IMR-90 (cell line): ENCODE results near the gene COMP. TPM values are rescaled to one million over a fixed set of nuclear protein-coding genes. Genes with fewer than 3 reads are reported as not detected.

Source experiments
- ATAC-seq: fragments of 200-7000 bp; cut with Tn5 transposase; 2 replicates; pipeline ENCODE4 v1.9.1; 2020; ENCODE audit warnings: low read depth, mild to moderate bottlenecking, moderate library complexity
- BruUV-seq: library from RNA; stranded (reverse); fragments of 400-500 nt; replicated peaks from 2 replicates; lab custom pipeline; 2021; lab: Mats Ljungman, UMichigan
- CTCF ChIA-PET: fragments of 300-600 bp; formaldehyde crosslinking; extraction: SDS; loops from one replicate; lab custom pipeline; 2021; ENCODE audit warnings: antibody characterized with exemption; lab: Yijun Ruan, JAX
- POLR2A ChIA-PET: fragments of 300-600 bp; sonication (Branson Sonifier 250); formaldehyde crosslinking; loops from one replicate; lab custom pipeline; 2022; ENCODE audit warnings: antibody characterized with exemption; ENCODE audit not compliant: unreplicated experiment; lab: Charles Lee
- DNase-seq: peaks from one replicate; pipeline ENCODE4 v3.0.0; 2013
- H2AFZ ChIP-seq: replicated peaks from 2 replicates; pipeline ENCODE3; 2013; ENCODE audit warnings: low read length, mild to moderate bottlenecking; ENCODE audit not compliant: poor library complexity
- H2AK5ac ChIP-seq: 2 replicates; pipeline ENCODE4 v1.6.1; 2013; ENCODE audit warnings: low read depth, low read length, inconsistent platforms
- H2AK9ac ChIP-seq: replicated peaks from 2 replicates; pipeline ENCODE3; 2013; ENCODE audit warnings: mild to moderate bottlenecking, low read depth, low read length, moderate library complexity; ENCODE audit not compliant: poor library complexity
- H2BK120ac ChIP-seq: 2 replicates; pipeline ENCODE4 v1.6.1; 2013; ENCODE audit warnings: low read depth, low read length, inconsistent platforms
- H2BK15ac ChIP-seq: 3 replicates; pipeline ENCODE4 v1.6.1; 2013; ENCODE audit warnings: low read depth, low read length, inconsistent platforms
- H2BK20ac ChIP-seq: 2 replicates; pipeline ENCODE4 v1.6.1; 2013; ENCODE audit warnings: low read depth, mild to moderate bottlenecking, inconsistent platforms, low read length, moderate library complexity
- H2BK5ac ChIP-seq: 2 replicates; pipeline ENCODE4 v1.6.1; 2013; ENCODE audit warnings: mild to moderate bottlenecking, low read depth, low read length, inconsistent platforms; ENCODE audit not compliant: poor library complexity, severe bottlenecking
- H3K14ac ChIP-seq: replicated peaks from 2 replicates; pipeline ENCODE4 v1.6.1; 2013; ENCODE audit warnings: low read depth, low read length, inconsistent platforms
- H3K18ac ChIP-seq: 2 replicates; pipeline ENCODE4 v1.6.1; 2013; ENCODE audit warnings: low read depth, low read length, control low read depth
- H3K23ac ChIP-seq: 2 replicates; pipeline ENCODE4 v1.6.1; 2013; ENCODE audit warnings: low read depth, low read length, inconsistent platforms
- H3K27ac ChIP-seq: 2 replicates; pipeline ENCODE4 v1.5.1; 2013; ENCODE audit warnings: mild to moderate bottlenecking, control low read depth, low read length; ENCODE audit not compliant: insufficient read depth
- H3K27me3 ChIP-seq: 2 replicates; pipeline ENCODE4 v1.6.1; 2013; ENCODE audit warnings: low read length; ENCODE audit not compliant: control insufficient read depth, insufficient read depth
- H3K36me3 ChIP-seq: 2 replicates; pipeline ENCODE4 v1.6.1; 2013; ENCODE audit warnings: low read length, mixed read lengths; ENCODE audit not compliant: control insufficient read depth, insufficient read depth
- H3K4ac ChIP-seq: 2 replicates; pipeline ENCODE4 v1.6.1; 2013; ENCODE audit warnings: low read depth, low read length, inconsistent platforms
- H3K4me1 ChIP-seq: 2 replicates; pipeline ENCODE4 v1.6.1; 2013; ENCODE audit warnings: low read length, mixed read lengths; ENCODE audit not compliant: control insufficient read depth, insufficient read depth
- H3K4me2 ChIP-seq: 2 replicates; pipeline ENCODE4 v1.6.1; 2013; ENCODE audit warnings: low read depth, mild to moderate bottlenecking, control low read depth, low read length, moderate library complexity
- H3K4me3 ChIP-seq: 2 replicates; pipeline ENCODE4 v1.5.1; 2013; ENCODE audit warnings: low read depth, mild to moderate bottlenecking, control low read depth, low read length, moderate library complexity; ENCODE audit not compliant: insufficient read depth
- H3K56ac ChIP-seq: 2 replicates; pipeline ENCODE4 v1.6.1; 2013; ENCODE audit warnings: low read length, inconsistent platforms; ENCODE audit not compliant: insufficient read depth; ENCODE audit errors: extremely low read depth
- H3K79me1 ChIP-seq, 2 experiments: 2 replicates each; pipeline ENCODE4 v1.6.1; 2013; ENCODE audit warnings: low read length in 2 of 2, inconsistent platforms in 1 of 2, low read depth in 1 of 2
- H3K9ac ChIP-seq: 2 replicates; pipeline ENCODE4 v1.6.1; 2013; ENCODE audit warnings: low read depth, low read length, control low read depth
- H3K9me1 ChIP-seq: 2 replicates; pipeline ENCODE4 v1.6.1; 2013; ENCODE audit warnings: low read length, inconsistent platforms; ENCODE audit not compliant: insufficient read depth
- H3K9me3 ChIP-seq: 2 replicates; pipeline ENCODE4 v1.6.1; 2013; ENCODE audit warnings: low read length; ENCODE audit not compliant: control insufficient read depth, insufficient read depth
- H4K20me1 ChIP-seq: 2 replicates; pipeline ENCODE4 v1.6.1; 2013; ENCODE audit warnings: low read length, inconsistent platforms; ENCODE audit not compliant: insufficient read depth
- H4K5ac ChIP-seq: 2 replicates; pipeline ENCODE4 v1.6.1; 2013; ENCODE audit warnings: mild to moderate bottlenecking, low read depth, low read length, control low read depth
- H4K8ac ChIP-seq, 2 experiments: 2 replicates each; pipeline ENCODE4 v1.6.1; 2013; ENCODE audit warnings: low read depth in 2 of 2, low read length in 2 of 2, control low read depth in 1 of 2, inconsistent platforms in 1 of 2
- H4K91ac ChIP-seq: 2 replicates; pipeline ENCODE4 v1.6.1; 2013; ENCODE audit warnings: low read depth, low read length, inconsistent platforms; ENCODE audit not compliant: insufficient read depth
- BHLHE40 ChIP-seq: fragments of 150-350 bp; IDR thresholded peaks from 2 replicates; pipeline ENCODE4 v1.6.1; 2016; ENCODE audit warnings: mild to moderate bottlenecking, low read depth, low read length
- CHD1 ChIP-seq: IDR thresholded peaks from 2 replicates; pipeline ENCODE4 v1.6.1; 2012; ENCODE audit warnings: low read depth, low read length, improper control_type of control experiment
- FOS ChIP-seq: fragments of 150-350 bp; IDR thresholded peaks from 2 replicates; pipeline ENCODE4 v1.6.1; 2016; ENCODE audit warnings: low read depth, low read length
- MAFK ChIP-seq: IDR thresholded peaks from 2 replicates; pipeline ENCODE4 v1.6.1; 2012; ENCODE audit warnings: low read depth, low read length, improper control_type of control experiment
- MAZ ChIP-seq: IDR thresholded peaks from 2 replicates; pipeline ENCODE4 v1.6.1; 2012; ENCODE audit warnings: low read depth, mild to moderate bottlenecking, low read length, improper control_type of control experiment, moderate library complexity, borderline replicate concordance
- MXI1 ChIP-seq: IDR thresholded peaks from 2 replicates; pipeline ENCODE4 v1.6.1; 2012; ENCODE audit warnings: low read depth, mild to moderate bottlenecking, low read length, moderate library complexity, borderline replicate concordance
- NFE2L2 ChIP-seq: fragments of 150-350 bp; IDR thresholded peaks from 2 replicates; pipeline ENCODE4 v1.6.1; 2016; ENCODE audit warnings: low read depth, mild to moderate bottlenecking, low read length
- POLR2A ChIP-seq: IDR thresholded peaks from 2 replicates; pipeline ENCODE4 v1.6.1; 2012; ENCODE audit warnings: mild to moderate bottlenecking, low read depth, low read length
- RAD21 ChIP-seq: IDR thresholded peaks from 2 replicates; pipeline ENCODE4 v1.6.1; 2012; ENCODE audit warnings: low read length, improper control_type of control experiment
- RFX5 ChIP-seq: IDR thresholded peaks from 2 replicates; pipeline ENCODE4 v1.8.0; 2012; ENCODE audit warnings: low read depth, mild to moderate bottlenecking, low read length, moderate library complexity
- SMC3 ChIP-seq: fragments of 150-350 bp; IDR thresholded peaks from 2 replicates; pipeline ENCODE4 v1.6.1; 2016; ENCODE audit warnings: low read depth, mild to moderate bottlenecking, antibody characterized with exemption, low read length, moderate library complexity
- WGBS, 2 experiments: methylation state at CpG; one replicate each; pipeline versions ENCODE4 v1.1.5 to v1.1.7; 2013; ENCODE audit warnings: missing lambda C conversion rate in 2 of 2; ENCODE audit not compliant: insufficient read length in 1 of 2; ENCODE audit errors: extremely low coverage in 2 of 2; 5-methylcytosine and 5-hydroxymethylcytosine counted together
- dilution Hi-C: fragments of 300-500 bp; cut with HindIII; formaldehyde crosslinking; loops from one replicate; pipeline ENCODE4 v1.14.3; 2018; ENCODE audit warnings: low sequenced_read_pairs; ENCODE audit not compliant: unreplicated experiment
- in situ Hi-C: fragments of 300-500 bp; cut with MboI; formaldehyde crosslinking; loops from 3 replicates; pipeline ENCODE4 v1.14.3; 2019; ENCODE audit warnings: low sequenced_read_pairs, inconsistent platforms, mixed read lengths
- intact Hi-C: fragments of 100-400 bp; cut with micrococcal nuclease; formaldehyde crosslinking; loops from 2 replicates; pipeline ENCODE4 v1.10.0; 2022
- polyA plus RNA-seq, 3 experiments: library from polyadenylated mRNA; depleted of rRNA; stranded (reverse); fragments of >200 nt; gene quantifications; 2 replicates each; pipeline ENCODE4 v1.2.3, GENCODE V29; 2012; ENCODE audit warnings: low replicate concordance in 1 of 3
- total RNA-seq: library from RNA; depleted of rRNA; stranded (reverse); fragments of >200 nt; gene quantifications from 2 replicates; pipeline ENCODE4 v1.2.3, GENCODE V29; 2012
- TF ChIP-seq, protein P1 (sequence below): fragments of 150-350 bp; IDR thresholded peaks from 2 replicates; pipeline ENCODE4 v1.6.1; 2017; ENCODE audit warnings: mild to moderate bottlenecking, antibody characterized with exemption, low read length, low read depth
- TF ChIP-seq, protein P2 (sequence below): fragments of 150-350 bp; IDR thresholded peaks from 2 replicates; pipeline ENCODE4 v1.6.1; 2016; ENCODE audit warnings: low read depth, mild to moderate bottlenecking, low read length, moderate library complexity, borderline replicate concordance
- TF ChIP-seq, protein P3 (sequence below): conservative IDR thresholded peaks from 2 replicates; pipeline ENCODE4 v1.5.1; 2012; ENCODE audit warnings: mild to moderate bottlenecking, low read depth, low read length, improper control_type of control experiment

Gene COMP
- total and polyA plus RNA-seq, 2 of the 4 experiments (the other 2 are of a cell fraction): under 0.01 to 0.43 TPM

DNA sequence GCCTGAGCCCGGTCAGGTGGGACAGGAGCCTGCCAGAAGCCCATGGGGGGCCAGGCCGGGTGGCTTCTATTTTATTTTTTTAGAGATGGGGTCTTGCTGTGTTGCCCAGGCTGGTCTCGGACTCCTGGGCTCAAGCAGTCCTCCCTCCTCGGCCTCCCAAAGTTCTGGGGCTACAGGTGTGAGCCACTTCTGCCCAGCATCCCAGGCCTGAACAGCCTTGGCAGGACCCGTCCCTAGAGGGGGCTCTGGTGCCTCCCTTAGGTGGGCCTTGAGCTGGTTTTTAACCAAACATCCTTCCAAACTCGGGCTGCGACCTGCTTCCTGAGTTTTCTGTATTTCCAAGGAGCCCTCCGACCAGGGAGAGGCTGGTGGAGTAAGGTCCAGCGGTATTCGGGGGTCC is 10.5 kb downstream of the COMP start:
- Histone ChIP-seq H3K79me1 (no peaks in the 10 kb centered on the region), H2BK15ac (no peak overlapping the region), H3K27me3 (peaks cover 3% of the 10 kb centered on the region; the same call in 1 of the 2 replicates), H3K23ac (no peak overlapping the region), H2BK20ac (no peak overlapping the region), H3K56ac (no peak overlapping the region), H4K8ac (no peak overlapping the region), H3K9ac (no peak overlapping the region), H3K4me2 (no peak overlapping the region), H3K4me1 (peaks cover 13% of the 10 kb centered on the region), H4K5ac (no peak overlapping the region), H2AK9ac (no peak overlapping the region), H3K4ac (no peak overlapping the region), H3K9me3 (no peaks in the 10 kb centered on the region), H3K36me3 (no peaks in the 10 kb centered on the region), H4K20me1 (peaks cover 5% of the 10 kb centered on the region; the same call in 1 of the 2 replicates), H3K27ac (no peak overlapping the region), H2AFZ (no peak overlapping the region), H4K91ac (no peak overlapping the region), H2BK5ac (no peak overlapping the region), H3K18ac (no peak overlapping the region), H2AK5ac (no peak overlapping the region), H3K14ac (no peak overlapping the region), H3K4me3 (no peak overlapping the region), H2BK120ac (no peak overlapping the region), H3K9me1 (peaks cover 5% of the 10 kb centered on the region; the same call in 1 of the 2 replicates)
- DNase-seq: no peak
- TF ChIP-seq RAD21: no peak
- no peak for TF ChIP-seq SMC3
- TF ChIP-seq CHD1: no peak
- TF ChIP-seq, protein P1, sequence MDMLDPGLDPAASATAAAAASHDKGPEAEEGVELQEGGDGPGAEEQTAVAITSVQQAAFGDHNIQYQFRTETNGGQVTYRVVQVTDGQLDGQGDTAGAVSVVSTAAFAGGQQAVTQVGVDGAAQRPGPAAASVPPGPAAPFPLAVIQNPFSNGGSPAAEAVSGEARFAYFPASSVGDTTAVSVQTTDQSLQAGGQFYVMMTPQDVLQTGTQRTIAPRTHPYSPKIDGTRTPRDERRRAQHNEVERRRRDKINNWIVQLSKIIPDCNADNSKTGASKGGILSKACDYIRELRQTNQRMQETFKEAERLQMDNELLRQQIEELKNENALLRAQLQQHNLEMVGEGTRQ: no peak
- TF ChIP-seq BHLHE40: no peak
- TF ChIP-seq, protein P2, sequence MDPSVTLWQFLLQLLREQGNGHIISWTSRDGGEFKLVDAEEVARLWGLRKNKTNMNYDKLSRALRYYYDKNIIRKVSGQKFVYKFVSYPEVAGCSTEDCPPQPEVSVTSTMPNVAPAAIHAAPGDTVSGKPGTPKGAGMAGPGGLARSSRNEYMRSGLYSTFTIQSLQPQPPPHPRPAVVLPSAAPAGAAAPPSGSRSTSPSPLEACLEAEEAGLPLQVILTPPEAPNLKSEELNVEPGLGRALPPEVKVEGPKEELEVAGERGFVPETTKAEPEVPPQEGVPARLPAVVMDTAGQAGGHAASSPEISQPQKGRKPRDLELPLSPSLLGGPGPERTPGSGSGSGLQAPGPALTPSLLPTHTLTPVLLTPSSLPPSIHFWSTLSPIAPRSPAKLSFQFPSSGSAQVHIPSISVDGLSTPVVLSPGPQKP: no peak
- TF ChIP-seq MAZ: no peak
- TF ChIP-seq MAFK: no peak
- TF ChIP-seq NFE2L2: no peak
- TF ChIP-seq RFX5: no peak
- TF ChIP-seq FOS: no peak
- TF ChIP-seq, protein P3, sequence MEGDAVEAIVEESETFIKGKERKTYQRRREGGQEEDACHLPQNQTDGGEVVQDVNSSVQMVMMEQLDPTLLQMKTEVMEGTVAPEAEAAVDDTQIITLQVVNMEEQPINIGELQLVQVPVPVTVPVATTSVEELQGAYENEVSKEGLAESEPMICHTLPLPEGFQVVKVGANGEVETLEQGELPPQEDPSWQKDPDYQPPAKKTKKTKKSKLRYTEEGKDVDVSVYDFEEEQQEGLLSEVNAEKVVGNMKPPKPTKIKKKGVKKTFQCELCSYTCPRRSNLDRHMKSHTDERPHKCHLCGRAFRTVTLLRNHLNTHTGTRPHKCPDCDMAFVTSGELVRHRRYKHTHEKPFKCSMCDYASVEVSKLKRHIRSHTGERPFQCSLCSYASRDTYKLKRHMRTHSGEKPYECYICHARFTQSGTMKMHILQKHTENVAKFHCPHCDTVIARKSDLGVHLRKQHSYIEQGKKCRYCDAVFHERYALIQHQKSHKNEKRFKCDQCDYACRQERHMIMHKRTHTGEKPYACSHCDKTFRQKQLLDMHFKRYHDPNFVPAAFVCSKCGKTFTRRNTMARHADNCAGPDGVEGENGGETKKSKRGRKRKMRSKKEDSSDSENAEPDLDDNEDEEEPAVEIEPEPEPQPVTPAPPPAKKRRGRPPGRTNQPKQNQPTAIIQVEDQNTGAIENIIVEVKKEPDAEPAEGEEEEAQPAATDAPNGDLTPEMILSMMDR: no peak
- no peak for TF ChIP-seq POLR2A
- no peak for TF ChIP-seq MXI1
- in situ Hi-C loops (no loop called here), dilution Hi-C loops (no loop called here), intact Hi-C loops (no loop called here)
- 93% methylated on average over 3 of the region's 10 CpGs; no CpG with 5 or more reads in 1 of the 2 experiments for WGBS, 2 experiments
- ChIA-PET CTCF (no interaction called here), POLR2A (no interaction called here)
- ATAC-seq: no peak
- BruUV-seq: no TSS peak
